Natural killer cell (primary cell): Measurements from ENCODE around the gene PSMD11. TPM values are rescaled to one million over a fixed set of nuclear protein-coding genes. Genes with fewer than 3 reads are reported as not detected.

ENCODE experiments used
- ATAC-seq, 3 donors: fragments of 150-1000 bp in 2 of 3; fragments of 200-7000 bp in 1 of 3; cut with Tn5 transposase; 1 replicate in 1 of 3; 2 replicates in 2 of 3; pipeline ENCODE4 v1.10.0; 2021; ENCODE audit warnings: mild to moderate bottlenecking in 2 of 3, moderate library complexity in 2 of 3
- DNase-seq, 2 donors: peaks; one replicate each; pipeline versions ENCODE4 v3.0.0 to v3.0.0-alpha.2; 2013 to 2021; ENCODE audit warnings: mixed read lengths in 1 of 2
- H3K27ac ChIP-seq: one replicate; pipeline ENCODE4 v1.5.1; 2013; ENCODE audit warnings: mild to moderate bottlenecking, low read length
- H3K27me3 ChIP-seq: one replicate; pipeline ENCODE4 v1.6.1; 2013; ENCODE audit warnings: low read length; ENCODE audit not compliant: control insufficient read depth, insufficient read depth
- H3K36me3 ChIP-seq: one replicate; pipeline ENCODE4 v1.6.1; 2013; ENCODE audit warnings: low read length; ENCODE audit not compliant: control insufficient read depth, insufficient read depth
- H3K4me1 ChIP-seq: one replicate; pipeline ENCODE4 v1.6.1; 2013; ENCODE audit warnings: low read length; ENCODE audit not compliant: control insufficient read depth, insufficient read depth
- H3K4me3 ChIP-seq: one replicate; pipeline ENCODE4 v1.5.1; 2013; ENCODE audit warnings: low read length
- H3K9me3 ChIP-seq: one replicate; pipeline ENCODE4 v1.6.1; 2013; ENCODE audit warnings: low read length; ENCODE audit not compliant: control insufficient read depth, insufficient read depth
- H3K27ac Mint-ChIP-seq, 2 donors: one replicate each; pipeline ENCODE4 v1.8.0; 2022; ENCODE audit warnings: mild to moderate bottlenecking in 2 of 2, mixed read lengths in 2 of 2, moderate library complexity in 1 of 2
- H3K27me3 Mint-ChIP-seq, 2 donors: one replicate each; pipeline ENCODE4 v1.8.0; 2022; ENCODE audit warnings: low read depth in 2 of 2, mixed read lengths in 2 of 2
- H3K36me3 Mint-ChIP-seq: one replicate; pipeline ENCODE4 v1.8.0; 2022; ENCODE audit warnings: mixed read lengths
- H3K4me1 Mint-ChIP-seq, 2 donors: one replicate each; pipeline ENCODE4 v1.8.0; 2022; ENCODE audit warnings: mixed read lengths in 2 of 2
- H3K4me3 Mint-ChIP-seq: one replicate; pipeline ENCODE4 v1.8.0; 2022; ENCODE audit warnings: mild to moderate bottlenecking, moderate library complexity, mixed read lengths
- H3K9me3 Mint-ChIP-seq, 2 donors: one replicate each; pipeline ENCODE4 v1.8.0; 2022; ENCODE audit warnings: mixed read lengths in 2 of 2
- WGBS: methylation state at CpG from one replicate; pipeline ENCODE4 v1.1.7; 2013; ENCODE audit warnings: missing lambda C conversion rate; ENCODE audit not compliant: insufficient coverage; 5-methylcytosine and 5-hydroxymethylcytosine counted together
- intact Hi-C: fragments of 100-400 bp; cut with micrococcal nuclease; formaldehyde crosslinking; loops from one replicate; pipeline ENCODE4 v1.14.2; 2022
- total RNA-seq, 4 donors: library from RNA; stranded (reverse); fragments of 120-200 nt in 1 of 4; gene quantifications; one replicate each; pipeline versions ENCODE4 v1.2.3 to v1.2.4, GENCODE V29; 2013 to 2022
- TF ChIP-seq, protein P1 (sequence below): fragments of 200-600 bp; IDR thresholded peaks from one replicate; pipeline ENCODE4 v1.8.0; 2022; ENCODE audit warnings: antibody characterized with exemption

Gene PSMD11
- total RNA-seq, 3 donors from 2014 or later (not counting 1 experiment from before 2014, with no cell fraction given): 83.4 to 108 (median 105) TPM

DNA sequence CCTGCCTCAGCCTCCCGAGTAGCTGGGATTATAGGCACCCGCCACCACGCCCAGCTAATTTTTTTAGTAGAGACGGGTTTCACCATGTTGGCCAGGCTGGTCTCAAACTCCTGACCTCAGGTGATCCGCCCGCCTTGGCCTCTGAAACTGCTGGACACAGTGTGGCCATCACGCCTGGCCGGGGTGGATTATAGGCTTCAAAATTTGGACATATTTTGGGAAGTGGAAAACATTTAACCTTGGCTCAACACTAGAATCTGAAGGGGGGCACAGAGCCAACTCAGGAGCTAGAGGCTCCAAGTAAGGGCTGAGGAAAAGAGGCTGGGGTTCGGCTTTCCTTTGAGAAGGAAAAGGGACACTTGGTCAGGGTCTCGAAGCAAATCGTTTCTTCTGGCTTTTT is 40.3 kb downstream of the PSMD11 start:
- 93% methylated on average over 9 of the region's 11 CpGs for WGBS
- H3K36me3 Mint-ChIP-seq: peaks cover 21% of the 10 kb centered on the region
- peak overlapping the region; percentile 58 for H3K4me3 Mint-ChIP-seq
- peaks cover 38 to 41% of the 10 kb centered on the region in 2 donors for H3K4me1 Mint-ChIP-seq
- ATAC-seq (no peak), DNase-seq (no peak)
- intact Hi-C loops: loop anchor here (5.0 kb wide), 1 partner anchor 273 kb away; no protein-coding TSS in a partner anchor
- Histone ChIP-seq H3K9me3 (no peaks in the 10 kb centered on the region), H3K4me1 (peaks cover 35% of the 10 kb centered on the region), H3K27ac (no peak overlapping the region), H3K27me3 (no peaks in the 10 kb centered on the region), H3K4me3 (no peak overlapping the region), H3K36me3 (peaks cover 41% of the 10 kb centered on the region)
- no peaks in the 10 kb centered on the region for H3K27me3 Mint-ChIP-seq
- TF ChIP-seq, protein P1, sequence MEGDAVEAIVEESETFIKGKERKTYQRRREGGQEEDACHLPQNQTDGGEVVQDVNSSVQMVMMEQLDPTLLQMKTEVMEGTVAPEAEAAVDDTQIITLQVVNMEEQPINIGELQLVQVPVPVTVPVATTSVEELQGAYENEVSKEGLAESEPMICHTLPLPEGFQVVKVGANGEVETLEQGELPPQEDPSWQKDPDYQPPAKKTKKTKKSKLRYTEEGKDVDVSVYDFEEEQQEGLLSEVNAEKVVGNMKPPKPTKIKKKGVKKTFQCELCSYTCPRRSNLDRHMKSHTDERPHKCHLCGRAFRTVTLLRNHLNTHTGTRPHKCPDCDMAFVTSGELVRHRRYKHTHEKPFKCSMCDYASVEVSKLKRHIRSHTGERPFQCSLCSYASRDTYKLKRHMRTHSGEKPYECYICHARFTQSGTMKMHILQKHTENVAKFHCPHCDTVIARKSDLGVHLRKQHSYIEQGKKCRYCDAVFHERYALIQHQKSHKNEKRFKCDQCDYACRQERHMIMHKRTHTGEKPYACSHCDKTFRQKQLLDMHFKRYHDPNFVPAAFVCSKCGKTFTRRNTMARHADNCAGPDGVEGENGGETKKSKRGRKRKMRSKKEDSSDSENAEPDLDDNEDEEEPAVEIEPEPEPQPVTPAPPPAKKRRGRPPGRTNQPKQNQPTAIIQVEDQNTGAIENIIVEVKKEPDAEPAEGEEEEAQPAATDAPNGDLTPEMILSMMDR: no peak
- no peaks in the 10 kb centered on the region for H3K9me3 Mint-ChIP-seq
- H3K27ac Mint-ChIP-seq: peak overlapping the region; percentile 82 to 87

DNA sequence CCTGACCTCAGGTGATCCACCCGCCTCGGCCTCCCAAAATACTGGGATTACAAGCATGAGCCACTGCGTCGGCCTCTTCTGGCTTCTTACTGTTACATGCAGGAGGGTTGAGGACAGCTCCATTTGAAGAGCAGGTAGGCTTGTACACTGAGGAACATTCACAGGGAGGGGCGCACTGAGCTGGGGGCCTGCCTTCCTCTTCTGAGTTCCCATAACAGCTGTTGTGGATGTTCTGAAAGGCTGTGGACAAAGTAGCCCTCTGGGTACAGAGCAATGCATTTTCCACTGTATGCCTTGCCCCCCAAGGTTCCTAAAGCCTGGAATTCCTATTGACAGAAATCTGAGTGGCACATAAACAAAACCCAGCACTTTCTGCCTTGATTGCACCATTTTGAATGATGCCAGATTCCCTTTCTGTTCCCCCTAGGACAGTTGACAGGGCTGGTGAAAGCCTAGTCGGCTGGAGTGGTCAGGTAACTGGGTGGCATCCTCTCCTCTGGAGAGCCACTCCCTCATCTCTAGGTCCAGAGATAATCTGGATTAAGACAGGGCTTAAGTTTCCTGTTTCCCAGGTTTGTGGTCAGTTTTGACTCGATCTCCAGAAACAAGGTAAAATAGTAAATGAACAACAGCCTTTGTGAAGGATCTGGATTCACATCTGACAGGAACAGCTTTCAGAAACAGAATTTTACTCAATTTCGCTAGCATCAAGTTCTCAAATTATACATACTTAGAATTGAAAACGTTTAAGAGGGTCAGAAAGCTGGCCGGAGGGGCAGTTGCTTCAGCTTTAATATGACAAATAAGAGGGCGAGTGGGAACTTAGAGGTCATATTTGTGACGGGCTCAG is 41.2 kb downstream of the PSMD11 start:
- intact Hi-C loops: loop anchor here (2.0 kb wide), 2 partner anchors 17 to 35 kb away; no protein-coding TSS in a partner anchor
- peaks cover 41% of the 10 kb centered on the region for H3K36me3 ChIP-seq
- WGBS: 85% methylated on average over 12 of the region's 12 CpGs
- Mint-ChIP-seq H3K4me1 (peaks cover 44 to 50% of the 10 kb centered on the region in 2 donors), H3K27me3 (no peaks in the 10 kb centered on the region), H3K9me3 (no peaks in the 10 kb centered on the region), H3K36me3 (peaks cover 14% of the 10 kb centered on the region), H3K27ac (peak overlapping the region; percentile 82 to 84), H3K4me3 (peak overlapping the region; percentile 92)
- H3K9me3 ChIP-seq: no peaks in the 10 kb centered on the region
- no peaks in the 10 kb centered on the region for H3K27me3 ChIP-seq
- DNase-seq: peak in 1 of 2 donors; percentile 22
- no peak overlapping the region for H3K27ac ChIP-seq
- H3K4me1 ChIP-seq: peaks cover 42% of the 10 kb centered on the region
- no peak overlapping the region for H3K4me3 ChIP-seq
- TF ChIP-seq, protein P1: no peak
- ATAC-seq: no peak

- TF ChIP-seq, protein P1: no peak
- no peaks in the 10 kb centered on the region for H3K9me3 ChIP-seq
- peaks cover 44% of the 10 kb centered on the region for H3K4me1 ChIP-seq
- peak; percentile 77 to 90 (median 82) for ATAC-seq
- peaks cover 13% of the 10 kb centered on the region for H3K36me3 Mint-ChIP-seq
- H3K27ac Mint-ChIP-seq: peak overlapping the region; percentile 82 to 84
- H3K27me3 ChIP-seq: no peaks in the 10 kb centered on the region
- H3K36me3 ChIP-seq: peaks cover 38% of the 10 kb centered on the region
- intact Hi-C loops: loop anchor here (2.0 kb wide), 2 partner anchors 17 to 35 kb away; no protein-coding TSS in a partner anchor
- H3K27ac ChIP-seq: peak overlapping the region; percentile 45
- H3K4me3 Mint-ChIP-seq: peak overlapping the region; percentile 92
- no peaks in the 10 kb centered on the region for H3K27me3 Mint-ChIP-seq
- peak; percentile 73 to 90 for DNase-seq
- peak overlapping the region; percentile 19 for H3K4me3 ChIP-seq
- H3K9me3 Mint-ChIP-seq: no peaks in the 10 kb centered on the region
- H3K4me1 Mint-ChIP-seq: peaks cover 50 to 51% of the 10 kb centered on the region in 2 donors
- 14% methylated on average over 72 of the region's 72 CpGs for WGBS
Measured at GRCh38 chr17:32486111-32486700, 41.9 kb downstream of the PSMD11 start.
